Measurements from ENCODE around the gene CLEC3A.
"Not testable (repeated sequence)": the region's sequence is repeated elsewhere in the genome, so short reads cannot be mapped to it uniquely, and the experiment has no call there.

CLEC3A gene, protein sequence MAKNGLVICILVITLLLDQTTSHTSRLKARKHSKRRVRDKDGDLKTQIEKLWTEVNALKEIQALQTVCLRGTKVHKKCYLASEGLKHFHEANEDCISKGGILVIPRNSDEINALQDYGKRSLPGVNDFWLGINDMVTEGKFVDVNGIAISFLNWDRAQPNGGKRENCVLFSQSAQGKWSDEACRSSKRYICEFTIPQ

DNA sequence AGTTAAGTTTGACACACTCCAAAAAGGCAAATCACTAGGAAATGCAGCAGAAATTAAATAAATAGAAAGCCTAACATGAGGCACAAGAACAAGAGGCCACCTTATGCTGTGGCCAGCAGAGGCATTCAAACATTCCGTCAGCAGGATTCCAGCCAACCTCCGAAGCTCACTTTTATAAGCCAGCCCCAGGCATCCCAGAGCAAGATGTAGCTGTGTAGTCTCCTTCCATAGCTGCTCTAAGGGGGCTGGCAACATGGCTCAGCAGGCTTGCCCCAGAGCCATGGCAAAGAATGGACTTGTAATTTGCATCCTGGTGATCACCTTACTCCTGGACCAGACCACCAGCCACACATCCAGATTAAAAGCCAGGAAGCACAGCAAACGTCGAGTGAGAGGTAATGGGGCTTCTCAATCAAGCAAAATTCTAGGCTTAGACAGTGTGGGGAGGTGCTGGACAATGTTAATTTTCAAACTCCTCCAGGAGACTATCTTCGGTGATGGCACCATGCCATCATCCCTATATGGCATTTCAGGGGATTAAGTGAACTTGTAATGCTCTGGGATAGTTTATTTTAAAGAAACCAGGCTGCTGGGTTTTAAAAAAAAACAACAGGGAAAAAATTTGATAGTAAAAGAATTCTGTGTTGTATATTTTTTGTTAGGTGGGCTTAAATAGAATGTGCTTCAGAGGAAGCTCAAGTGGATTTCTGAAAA is at the start of gene CLEC3A:
Gene CLEC3A (plus strand): TSS at position 202 of the 714 bp plus-strand sequence. CDS start 79 bp downstream, at position 281.
- DNase-seq, result no peak

DNA sequence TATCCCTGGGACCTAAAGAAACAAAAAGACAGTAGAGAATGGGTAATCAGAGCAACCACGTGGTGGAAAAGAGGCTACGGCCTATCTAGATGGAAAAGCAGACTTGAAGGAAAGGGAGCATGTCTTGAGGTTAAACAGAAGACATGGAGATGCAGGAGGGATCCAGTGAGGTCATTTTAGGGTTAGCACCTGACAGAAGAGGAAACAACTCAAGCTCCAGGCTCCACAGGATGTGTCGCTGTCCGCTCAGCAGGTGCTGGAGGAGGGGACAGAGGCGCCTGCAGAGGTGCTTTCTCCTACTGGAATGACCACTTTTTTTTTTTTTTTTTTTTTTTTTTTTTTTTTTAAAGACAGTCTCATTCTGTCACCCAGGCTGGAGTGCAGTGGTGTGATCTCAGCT is 47.5 kb upstream of the CLEC3A start:
- DNase-seq, result no peak

DNA sequence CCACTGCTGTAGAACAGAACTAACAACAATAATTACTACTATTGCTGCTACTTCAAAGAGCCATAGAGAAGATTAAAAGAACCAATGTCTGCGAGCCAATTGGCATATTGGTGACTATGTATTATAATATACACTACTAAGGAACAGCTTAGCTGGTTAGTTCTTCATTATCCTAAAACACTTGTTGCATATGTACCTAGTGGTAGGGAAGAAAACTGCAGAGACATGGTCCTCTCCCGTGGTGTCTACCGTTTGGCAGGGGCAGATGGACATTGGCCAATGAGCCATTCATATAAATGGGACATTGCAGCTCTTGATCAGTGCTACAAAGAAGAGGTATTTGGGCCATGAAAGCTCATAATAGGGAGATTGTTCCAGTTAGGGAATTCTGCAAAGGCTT is 46.4 kb upstream of the CLEC3A start:
- DNase-seq, result no peak

DNA sequence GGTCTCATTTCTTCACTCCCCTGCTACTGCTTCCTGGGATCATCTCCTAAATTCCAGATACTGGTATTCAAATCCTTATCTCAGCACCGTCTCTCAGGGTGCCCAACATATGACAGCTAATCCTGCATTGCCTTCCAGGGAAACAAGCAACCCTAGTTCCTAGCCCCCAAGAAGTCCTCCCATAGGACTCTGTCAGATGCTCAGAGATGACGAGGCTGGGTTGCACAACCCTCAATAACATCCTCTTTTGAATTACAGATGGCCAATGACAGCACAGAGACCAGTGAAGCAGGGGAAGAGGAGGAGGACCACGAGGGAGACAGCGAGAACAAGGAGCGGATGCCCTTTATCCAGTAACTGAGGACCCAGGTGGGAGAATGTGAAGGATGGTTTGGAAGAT is 45.0 kb upstream of the CLEC3A start:
- DNase-seq, result no peak

- no peak for DNase-seq
These were observed 37.2 kb upstream of the CLEC3A start for GRCh38 chr16:77985111-77985510.

DNA sequence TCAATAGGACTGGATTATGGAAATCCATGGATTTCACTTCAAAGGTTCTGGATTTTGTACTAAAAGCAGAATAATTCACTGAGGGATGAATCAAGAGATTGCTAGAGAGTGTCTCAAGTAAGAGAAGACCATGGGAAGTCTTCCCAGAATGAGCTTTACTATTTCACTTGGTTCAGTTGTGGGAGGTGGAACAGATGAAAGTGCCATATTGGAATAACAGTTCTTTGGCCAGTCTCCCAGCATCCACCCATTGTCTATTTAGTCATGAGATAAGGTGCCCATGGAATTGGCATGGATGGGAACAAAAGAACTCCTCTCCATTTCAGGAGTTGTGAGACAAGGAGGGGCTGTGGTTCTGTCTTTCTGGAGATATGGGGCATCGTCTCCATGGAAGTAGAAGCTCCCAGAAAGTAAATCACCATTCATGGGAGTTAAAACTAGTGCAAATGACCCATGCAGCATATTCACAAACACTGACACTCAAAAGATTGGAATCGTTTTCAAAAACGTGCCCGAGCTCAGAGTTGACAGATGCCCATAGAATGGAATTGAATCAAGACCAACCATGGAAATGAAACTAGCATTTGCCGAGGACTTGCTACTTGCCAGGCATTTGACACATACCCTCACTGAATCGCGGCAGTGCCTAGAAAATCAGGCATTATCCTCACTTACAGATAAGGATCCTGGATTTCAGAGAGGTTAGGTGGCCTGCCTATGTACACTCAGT is 36.2 kb upstream of the CLEC3A start:
- DNase-seq, result no peak

GRCh38 chr16:77987810-77988209 is 34.5 kb upstream of the CLEC3A start:
- DNase-seq, result no peak

DNA sequence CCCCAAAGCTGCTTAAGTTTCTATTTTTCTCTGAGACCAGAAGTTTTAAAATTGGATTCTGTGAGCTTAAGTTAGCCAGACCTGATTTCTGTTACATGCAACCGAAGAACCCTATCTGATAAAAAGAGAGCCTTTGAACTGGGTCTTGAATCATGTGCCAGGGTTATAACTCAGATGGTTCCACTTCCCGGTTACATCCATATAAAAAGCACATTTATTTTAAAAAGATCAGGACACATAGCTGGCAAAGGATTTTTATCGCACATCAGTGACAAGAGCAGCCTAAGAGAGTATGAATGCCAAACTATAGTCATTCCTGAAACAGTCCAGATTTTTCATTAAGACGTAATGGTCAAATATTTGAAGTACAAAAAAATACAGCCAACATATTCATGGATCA is 32.5 kb upstream of the CLEC3A start:
- DNase-seq, result no peak

DNA sequence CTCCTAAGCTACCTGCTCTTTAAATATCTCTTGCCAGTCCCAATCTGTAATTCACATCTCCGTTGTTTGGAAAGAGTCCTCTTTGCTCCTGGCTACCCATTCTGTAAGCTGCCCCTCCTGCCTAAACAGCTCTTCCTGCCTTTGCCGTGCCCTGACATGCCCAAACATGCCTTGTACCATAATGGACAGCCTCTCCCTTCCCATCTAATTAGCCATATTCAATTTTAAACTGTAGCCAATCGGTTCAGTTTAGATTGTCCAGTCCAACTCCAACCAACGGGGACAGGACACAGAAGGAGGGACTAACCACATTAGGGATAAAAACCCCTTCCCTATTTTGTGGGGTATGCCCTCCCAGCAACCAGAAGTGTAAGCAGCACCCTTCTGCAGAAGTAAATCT is 30.6 kb upstream of the CLEC3A start:
- no peak for DNase-seq

- not testable (repeated sequence) for DNase-seq
These were observed 30.0 kb upstream of the CLEC3A start for GRCh38 chr16:77992381-77992780.

DNA sequence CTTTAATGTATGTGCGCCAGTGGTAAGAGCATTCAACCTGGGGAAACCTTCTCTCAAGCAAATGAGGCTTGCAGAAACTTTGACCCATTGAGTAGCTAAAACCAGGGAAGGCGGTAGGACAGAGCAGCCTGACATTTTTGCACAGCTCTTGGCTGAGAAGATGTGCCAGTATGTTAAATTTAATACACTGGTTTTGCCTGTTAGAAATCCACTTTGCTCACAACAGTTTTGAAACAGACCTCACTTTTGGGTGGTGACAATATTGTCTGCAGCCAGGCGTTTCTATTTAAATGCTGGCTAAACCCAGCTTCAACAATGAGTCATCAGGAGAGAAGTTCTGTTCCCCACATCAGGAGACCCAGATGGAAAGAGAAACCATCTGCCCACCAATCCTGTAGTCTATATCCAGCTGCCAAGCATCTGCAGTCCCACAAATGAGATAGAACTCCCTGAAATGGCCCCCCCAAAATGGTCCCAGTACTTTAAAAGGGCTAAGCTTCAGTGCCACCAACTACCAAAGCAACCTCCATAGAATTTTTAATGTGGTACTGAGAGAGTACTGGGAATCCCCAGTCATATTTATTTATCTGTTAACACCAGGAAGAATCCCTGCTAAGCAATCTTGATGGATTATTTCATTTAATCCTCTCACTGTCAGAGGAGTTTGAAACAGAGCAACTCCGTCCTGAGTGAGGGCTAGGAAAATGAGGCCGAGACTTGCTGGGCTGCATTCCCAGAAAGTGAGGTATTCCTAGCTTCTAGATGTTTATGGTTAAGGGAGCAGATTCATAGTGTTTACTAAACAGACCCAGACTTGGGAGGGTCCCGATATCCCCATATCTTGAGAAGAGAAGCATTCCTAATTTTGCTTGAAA is 29.0 kb upstream of the CLEC3A start:
- no peak for DNase-seq

DNA sequence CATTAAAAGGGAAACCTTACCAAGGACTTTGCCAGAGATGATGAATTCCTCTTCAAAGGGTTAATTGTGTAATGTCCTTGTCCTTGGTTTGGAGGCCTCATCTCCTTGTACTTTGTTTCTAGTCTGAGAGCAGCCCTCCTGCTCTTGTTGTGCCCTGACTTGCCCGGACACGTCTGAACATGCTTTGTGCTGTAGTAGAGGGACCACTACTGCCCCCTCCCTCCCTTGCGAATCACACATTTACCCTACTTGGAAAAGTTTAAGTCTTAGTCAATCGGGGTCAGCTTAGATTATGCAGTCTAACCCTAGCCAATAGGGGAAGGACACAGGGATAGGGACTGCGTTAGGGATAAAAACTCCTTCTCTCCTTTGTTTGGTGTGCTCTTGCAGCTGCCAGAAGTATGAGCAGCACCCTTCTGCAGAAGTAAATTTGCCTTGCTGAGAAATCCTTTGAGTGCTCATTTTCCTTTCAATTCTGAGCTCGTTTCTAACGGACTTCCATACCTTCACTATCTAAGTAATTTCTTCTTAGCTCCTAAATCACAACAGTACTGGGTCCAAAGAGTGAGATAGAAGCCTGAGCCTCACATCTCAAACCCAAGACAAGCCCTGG is 26.4 kb upstream of the CLEC3A start:
- no peak for DNase-seq

DNA sequence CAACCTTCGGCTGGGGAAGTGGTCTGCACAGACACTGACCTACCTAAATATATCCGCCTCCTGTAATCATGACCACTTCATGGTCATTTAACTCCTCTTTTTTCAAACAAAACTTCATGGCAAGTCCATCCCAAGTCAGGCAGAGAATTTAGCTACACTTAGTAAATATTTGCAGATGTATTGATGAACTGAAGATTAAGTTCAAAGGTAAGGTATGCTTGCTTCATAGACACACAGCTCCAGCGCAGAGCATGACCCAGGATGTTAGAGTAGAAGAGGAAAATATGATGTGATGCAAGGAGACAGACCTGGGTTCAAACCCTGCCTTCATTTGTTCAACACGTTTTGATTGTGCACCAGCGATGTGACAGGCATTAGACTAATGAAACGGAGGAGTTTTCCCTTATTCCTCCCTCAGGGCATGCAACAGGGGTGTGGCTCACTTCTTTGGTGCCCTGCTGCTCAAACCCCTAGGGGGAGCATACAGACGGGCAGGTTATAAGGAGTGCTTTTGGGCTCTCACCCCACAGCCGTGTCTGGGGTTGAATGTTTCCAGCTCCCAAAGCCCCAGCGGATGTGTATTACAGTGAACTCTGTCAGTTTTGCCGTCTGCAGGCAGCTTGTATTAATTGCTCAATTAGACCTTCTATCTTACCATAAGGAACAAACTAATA is 23.9 kb upstream of the CLEC3A start:
- no peak for DNase-seq

DNA sequence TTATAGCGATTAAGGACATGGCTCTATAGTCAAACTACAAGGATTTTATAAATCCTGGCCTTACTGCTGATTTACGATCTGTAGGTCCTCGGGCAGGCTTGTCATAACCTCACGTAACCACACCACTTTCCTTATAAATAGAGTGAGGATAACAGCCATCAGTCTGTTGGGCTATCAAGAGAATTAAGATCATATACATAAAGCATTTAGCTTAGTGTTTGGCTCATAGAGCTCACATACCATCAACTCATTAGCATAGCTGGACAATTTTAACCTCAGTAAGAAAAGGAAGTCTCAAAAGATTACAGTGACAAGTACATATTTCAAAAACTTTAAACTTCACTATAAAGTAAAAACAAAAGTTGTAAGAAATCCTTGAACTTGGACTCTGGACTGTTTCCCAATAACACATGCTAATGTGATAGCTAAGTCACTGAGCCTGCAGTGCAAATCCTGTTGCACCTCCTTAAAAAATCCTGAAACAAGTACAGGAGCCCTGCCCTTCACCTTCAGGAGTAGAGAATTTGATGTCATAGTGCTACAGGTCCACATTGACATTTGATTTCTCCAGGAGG is 20.8 kb upstream of the CLEC3A start:
- DNase-seq, result no peak

- peak; percentile 90 for DNase-seq
These were observed 19.3 kb upstream of the CLEC3A start for GRCh38 chr16:78002915-78003538.

GRCh38 chr16:78004517-78004916 is 17.8 kb upstream of the CLEC3A start:
- DNase-seq, result no peak

GRCh38 chr16:78005881-78006280 is 16.5 kb upstream of the CLEC3A start:
- peak; percentile 3 for DNase-seq

GRCh38 chr16:78007121-78007520 is 15.2 kb upstream of the CLEC3A start:
- DNase-seq, result no peak

GRCh38 chr16:78024159-78024558 is 1.8 kb downstream of the CLEC3A start:
- no peak for DNase-seq

DNA sequence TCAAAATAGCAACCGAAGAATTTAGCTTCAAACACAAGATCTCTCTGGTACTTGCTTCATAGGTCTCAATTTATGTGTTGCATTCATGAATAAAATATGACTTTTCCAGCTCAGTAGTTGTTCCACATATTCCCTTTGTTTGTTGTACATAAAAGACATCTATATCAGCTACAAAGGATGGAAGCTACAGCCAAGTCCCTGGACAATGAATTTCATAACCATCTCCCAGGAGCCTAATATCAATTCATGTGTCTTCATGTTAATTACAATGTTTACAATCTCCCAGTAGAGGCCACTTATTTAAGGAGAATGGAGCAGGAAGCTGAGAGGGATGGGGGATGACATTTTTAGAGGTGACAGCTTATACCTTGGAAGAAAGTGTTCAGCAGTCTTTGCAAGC is 3.3 kb downstream of the CLEC3A start:
- no peak for DNase-seq

DNA sequence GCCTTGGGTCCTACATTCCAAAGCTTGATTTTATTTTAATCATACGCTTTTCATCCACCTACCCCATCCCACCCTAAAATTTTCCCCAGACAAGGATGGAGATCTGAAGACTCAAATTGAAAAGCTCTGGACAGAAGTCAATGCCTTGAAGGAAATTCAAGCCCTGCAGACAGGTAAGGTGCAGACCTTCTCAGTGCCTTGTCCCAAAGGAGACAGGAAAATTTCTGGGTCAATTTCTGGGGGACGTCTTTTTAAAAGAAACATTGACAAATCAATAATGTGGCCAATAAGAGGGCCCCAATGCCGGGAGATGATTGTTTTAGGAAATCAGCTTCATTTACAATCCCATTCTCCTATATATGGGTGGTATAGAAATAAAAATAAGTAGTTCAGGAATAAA is 5.7 kb downstream of the CLEC3A start:
- no peak for DNase-seq
